ENCODE results near the gene DLGAP4. TPM values are rescaled to one million over a fixed set of nuclear protein-coding genes. Genes with fewer than 3 reads are reported as not detected.

DLGAP4 gene
- total and polyA plus RNA-seq, 10 donors = 12.0 to 60.9 (median 45.9) TPM

DNA sequence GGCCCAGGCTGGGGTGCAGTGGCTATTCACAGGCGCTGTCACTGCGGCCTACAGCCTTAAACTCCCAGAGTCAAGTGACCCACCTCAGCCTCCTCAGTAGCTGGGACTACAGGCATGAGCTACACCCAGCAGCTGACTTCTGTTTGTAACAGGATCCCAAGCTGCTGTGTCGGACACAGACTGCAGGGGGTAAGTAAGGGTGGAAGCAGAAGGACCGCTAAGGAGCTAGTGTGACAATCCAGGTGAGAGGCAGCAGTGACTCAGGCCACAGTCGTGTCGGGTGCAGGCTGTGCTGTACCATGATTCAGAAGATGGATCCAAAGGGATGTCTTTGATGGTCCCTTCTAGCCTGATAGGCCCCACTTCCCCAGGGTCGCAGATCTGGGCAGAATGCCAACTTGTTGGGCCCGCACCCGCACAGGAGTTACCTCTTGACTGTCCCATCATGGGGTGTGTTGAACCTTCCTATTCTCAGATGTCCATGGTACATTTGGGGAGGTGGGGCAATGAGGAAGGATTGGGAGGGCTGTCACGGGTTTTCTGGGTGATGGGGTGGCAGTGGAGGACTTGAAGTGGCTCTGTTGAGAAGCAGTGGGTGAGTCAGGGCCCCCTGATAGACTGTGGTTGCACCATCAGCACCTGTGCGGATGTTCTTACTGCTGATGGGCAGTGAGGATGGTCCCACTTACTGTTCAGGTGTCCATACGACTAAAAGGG lies 44.6 kb upstream of the DLGAP4 start:
- no peaks in the 10 kb centered on the region for H3K9me3 ChIP-seq
- peaks cover 0 to 17% (median 9%) of the 10 kb centered on the region in 6 donors for H3K36me3 ChIP-seq
- no peak overlapping the region for H3K4me3 ChIP-seq
- DNase-seq = no peak
- TF ChIP-seq POLR2AphosphoS5 (IDR thresholded peaks at IDR 0.05) = no peak
- TF ChIP-seq, protein P1, sequence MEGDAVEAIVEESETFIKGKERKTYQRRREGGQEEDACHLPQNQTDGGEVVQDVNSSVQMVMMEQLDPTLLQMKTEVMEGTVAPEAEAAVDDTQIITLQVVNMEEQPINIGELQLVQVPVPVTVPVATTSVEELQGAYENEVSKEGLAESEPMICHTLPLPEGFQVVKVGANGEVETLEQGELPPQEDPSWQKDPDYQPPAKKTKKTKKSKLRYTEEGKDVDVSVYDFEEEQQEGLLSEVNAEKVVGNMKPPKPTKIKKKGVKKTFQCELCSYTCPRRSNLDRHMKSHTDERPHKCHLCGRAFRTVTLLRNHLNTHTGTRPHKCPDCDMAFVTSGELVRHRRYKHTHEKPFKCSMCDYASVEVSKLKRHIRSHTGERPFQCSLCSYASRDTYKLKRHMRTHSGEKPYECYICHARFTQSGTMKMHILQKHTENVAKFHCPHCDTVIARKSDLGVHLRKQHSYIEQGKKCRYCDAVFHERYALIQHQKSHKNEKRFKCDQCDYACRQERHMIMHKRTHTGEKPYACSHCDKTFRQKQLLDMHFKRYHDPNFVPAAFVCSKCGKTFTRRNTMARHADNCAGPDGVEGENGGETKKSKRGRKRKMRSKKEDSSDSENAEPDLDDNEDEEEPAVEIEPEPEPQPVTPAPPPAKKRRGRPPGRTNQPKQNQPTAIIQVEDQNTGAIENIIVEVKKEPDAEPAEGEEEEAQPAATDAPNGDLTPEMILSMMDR (IDR thresholded peaks at IDR 0.05 in 8 of 11, conservative IDR thresholded peaks at IDR 0.05 in 3 of 11) = no peak
- TF ChIP-seq POLR2A (IDR thresholded peaks at IDR 0.05) = no peak
- H3K27me3 ChIP-seq (replicated peaks in 1 of 7) = no peaks in the 10 kb centered on the region
- no peaks in the 10 kb centered on the region for H3K4me1 ChIP-seq
- intact Hi-C loops (cut with DNase I; ENCODE audit: low total_unique reads) = no loop called here
- H3K27ac ChIP-seq = no peak overlapping the region
- 82 to 89% (median 87%) methylated on average over 12 of the region's 12 CpGs for WGBS, 5 donors

DNA sequence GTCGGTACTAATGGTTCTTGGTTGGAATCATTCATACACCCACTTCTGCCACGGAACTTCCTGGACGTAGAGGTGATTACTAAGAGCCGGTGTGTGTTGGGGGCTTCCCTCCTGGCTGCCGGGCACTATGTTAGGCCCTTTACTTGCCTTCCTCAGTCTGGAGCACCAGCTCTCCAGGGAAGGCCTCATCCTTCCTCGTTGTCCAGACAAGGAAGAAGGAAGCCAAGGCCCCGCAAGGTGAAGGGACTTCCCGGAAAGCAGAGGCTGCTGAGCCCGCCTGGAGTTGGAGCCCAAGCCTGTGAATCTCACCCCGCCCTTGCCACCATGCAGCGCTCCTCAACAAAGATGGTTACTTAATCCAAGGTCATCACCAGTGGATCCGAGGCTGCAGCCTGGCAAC lies 43.7 kb upstream of the DLGAP4 start:
- no peaks in the 10 kb centered on the region for H3K4me1 ChIP-seq
- intact Hi-C loops (cut with DNase I; ENCODE audit: low total_unique reads) = no loop called here
- no peak overlapping the region for H3K27ac ChIP-seq
- no peaks in the 10 kb centered on the region for H3K27me3 ChIP-seq (replicated peaks in 1 of 7)
- no peak for DNase-seq
- H3K9me3 ChIP-seq = no peaks in the 10 kb centered on the region
- WGBS, 5 donors = 76 to 83% (median 82%) methylated on average over 10 to 12 of the region's 12 CpGs
- peaks cover 0 to 8% (median under 1%) of the 10 kb centered on the region in 6 donors for H3K36me3 ChIP-seq
- no peak overlapping the region for H3K4me3 ChIP-seq
- TF ChIP-seq POLR2A (IDR thresholded peaks at IDR 0.05) = no peak
- no peak for TF ChIP-seq POLR2AphosphoS5 (IDR thresholded peaks at IDR 0.05)
- TF ChIP-seq, protein P1 (IDR thresholded peaks at IDR 0.05 in 8 of 11, conservative IDR thresholded peaks at IDR 0.05 in 3 of 11) = no peak

DNA sequence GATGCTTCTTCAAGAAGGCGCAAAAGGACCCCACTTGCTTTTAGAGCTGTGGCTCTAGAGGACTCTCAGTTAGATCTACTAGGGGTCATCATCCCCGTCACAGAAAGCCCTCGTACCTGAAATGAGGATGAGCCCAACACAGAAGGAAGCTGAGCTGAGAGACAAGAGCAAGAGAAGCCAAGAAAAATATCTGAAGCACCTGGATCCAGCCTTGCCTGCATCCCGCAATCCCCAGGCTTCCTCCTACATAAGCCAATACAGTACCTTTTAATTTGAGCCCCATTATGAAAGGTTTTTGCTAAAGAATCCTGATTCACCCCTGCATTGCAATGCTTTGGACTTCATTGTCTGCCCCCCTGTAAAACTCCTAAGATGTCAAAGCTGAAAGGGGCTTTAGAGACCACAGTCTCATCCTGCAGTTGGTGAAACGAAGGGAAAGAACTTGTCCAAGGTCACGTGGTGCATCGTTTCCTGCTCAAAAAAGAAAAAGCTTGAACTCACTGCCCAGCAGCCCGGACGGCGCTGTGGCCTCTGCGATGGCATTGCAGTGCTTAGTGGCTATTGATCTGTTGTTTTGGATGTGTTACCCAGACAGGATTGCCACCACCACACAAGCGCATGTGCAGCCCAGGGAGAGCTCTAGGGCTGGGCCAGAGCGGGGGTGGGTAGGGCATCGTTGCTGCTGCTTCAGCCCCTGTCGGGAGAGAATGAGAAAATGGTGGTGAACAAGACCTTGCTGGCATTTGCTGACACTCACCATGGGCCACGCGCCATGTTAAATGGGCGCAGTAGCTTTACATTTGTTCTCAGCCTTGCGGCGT lies 41.5 kb upstream of the DLGAP4 start:
- Histone ChIP-seq H3K27me3 (replicated peaks in 1 of 7) (no peaks in the 10 kb centered on the region), H3K9me3 (no peaks in the 10 kb centered on the region), H3K4me1 (no peaks in the 10 kb centered on the region), H3K4me3 (no peak overlapping the region), H3K36me3 (no peaks in the 10 kb centered on the region), H3K27ac (no peak overlapping the region)
- WGBS, 5 donors = 82 to 94% (median 87%) methylated on average over 20 of the region's 20 CpGs
- TF ChIP-seq, protein P1 (IDR thresholded peaks at IDR 0.05 in 8 of 11, conservative IDR thresholded peaks at IDR 0.05 in 3 of 11) = no peak
- TF ChIP-seq POLR2AphosphoS5 (IDR thresholded peaks at IDR 0.05) (no peak), POLR2A (IDR thresholded peaks at IDR 0.05) (no peak)
- intact Hi-C loops (cut with DNase I; ENCODE audit: low total_unique reads) = no loop called here
- no peak for DNase-seq

DNA sequence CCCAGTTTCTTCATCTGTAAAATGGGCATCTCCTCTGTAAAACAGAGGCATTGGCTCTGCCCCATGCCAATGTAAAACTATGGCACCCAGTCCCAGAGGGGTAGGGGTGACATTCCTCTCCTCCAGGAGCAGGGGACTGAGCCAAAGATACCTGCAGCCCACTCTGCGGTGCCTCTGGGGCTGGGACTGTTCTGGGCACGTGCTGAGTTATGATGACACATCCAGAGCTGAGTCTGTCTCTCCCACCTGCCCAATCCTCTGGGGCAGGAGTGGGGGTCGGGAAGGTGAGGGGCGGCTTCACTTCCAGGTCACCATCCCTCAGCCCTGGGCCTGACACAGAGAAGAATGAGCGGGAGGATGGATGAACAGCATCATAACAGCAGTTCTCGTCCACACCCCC lies 40.0 kb upstream of the DLGAP4 start:
- no peak overlapping the region for H3K27ac ChIP-seq
- no peaks in the 10 kb centered on the region for H3K27me3 ChIP-seq (replicated peaks in 1 of 7)
- peaks cover 0 to 6% (median 0%) of the 10 kb centered on the region in 6 donors for H3K4me1 ChIP-seq
- H3K9me3 ChIP-seq = no peaks in the 10 kb centered on the region
- 80 to 95% (median 89%) methylated on average over 5 to 6 of the region's 6 CpGs for WGBS, 5 donors
- intact Hi-C loops (cut with DNase I; ENCODE audit: low total_unique reads) = no loop called here
- H3K4me3 ChIP-seq = no peak overlapping the region
- no peak for DNase-seq
- H3K36me3 ChIP-seq = no peaks in the 10 kb centered on the region
- TF ChIP-seq POLR2AphosphoS5 (IDR thresholded peaks at IDR 0.05) = no peak
- no peak for TF ChIP-seq POLR2A (IDR thresholded peaks at IDR 0.05)
- TF ChIP-seq, protein P1 (IDR thresholded peaks at IDR 0.05 in 8 of 11, conservative IDR thresholded peaks at IDR 0.05 in 3 of 11) = no peak
